Raji (cell line): ENCODE measurements around the gene TMEM250.

ENCODE experiments used
- POLR2A ChIP-seq: IDR thresholded peaks from 2 replicates; pipeline ENCODE4 v1.6.1; 2011; ENCODE audit warnings: low read depth, low read length, control low read depth; ENCODE audit not compliant: insufficient read depth

TMEM250 gene

DNA sequence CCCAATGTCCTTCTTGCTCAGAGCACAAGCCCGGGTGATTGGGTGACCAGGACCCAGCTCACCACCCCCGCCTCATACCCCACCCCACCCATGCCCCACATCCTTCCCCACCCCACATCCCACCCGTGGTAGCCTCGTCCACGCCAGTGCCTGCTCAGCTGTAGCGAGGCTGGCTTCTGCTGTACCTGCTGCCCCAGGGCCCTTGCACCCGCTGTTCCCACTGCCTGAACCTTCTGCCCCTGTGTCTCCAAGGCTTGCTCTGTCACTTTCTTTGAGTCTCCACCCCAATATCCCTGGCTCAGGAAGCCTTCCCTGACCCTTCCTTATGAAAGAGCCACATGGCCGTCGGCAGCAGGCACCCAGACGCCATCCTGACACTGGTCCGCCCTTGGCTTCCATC lies 20.5 kb downstream of the TMEM250 start:
- no peak for TF ChIP-seq POLR2A

DNA sequence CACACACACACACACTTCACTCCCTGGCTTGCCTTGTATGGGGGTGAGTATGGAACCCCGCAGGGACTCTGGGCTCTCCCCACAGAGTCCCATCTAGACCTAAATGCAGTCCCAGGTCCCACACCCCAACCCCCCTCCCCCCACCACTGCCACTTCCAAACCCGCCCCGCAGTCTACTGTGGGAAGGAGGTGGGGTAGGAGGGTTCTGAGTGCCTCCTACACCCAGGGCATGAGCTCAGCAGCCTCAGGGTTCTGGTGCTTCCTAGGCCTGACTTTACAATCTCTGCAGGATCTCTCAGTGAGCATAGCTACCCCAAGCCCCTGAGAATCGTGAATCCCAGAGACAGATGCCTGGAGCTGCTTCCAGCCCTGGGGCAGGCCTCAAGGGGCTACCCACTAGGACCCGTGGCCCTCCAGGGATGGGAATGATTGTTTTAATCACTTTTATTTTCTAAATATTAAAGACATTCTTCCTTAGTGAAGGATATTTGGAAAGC lies 22.1 kb downstream of the TMEM250 start:
- no peak for TF ChIP-seq POLR2A

DNA sequence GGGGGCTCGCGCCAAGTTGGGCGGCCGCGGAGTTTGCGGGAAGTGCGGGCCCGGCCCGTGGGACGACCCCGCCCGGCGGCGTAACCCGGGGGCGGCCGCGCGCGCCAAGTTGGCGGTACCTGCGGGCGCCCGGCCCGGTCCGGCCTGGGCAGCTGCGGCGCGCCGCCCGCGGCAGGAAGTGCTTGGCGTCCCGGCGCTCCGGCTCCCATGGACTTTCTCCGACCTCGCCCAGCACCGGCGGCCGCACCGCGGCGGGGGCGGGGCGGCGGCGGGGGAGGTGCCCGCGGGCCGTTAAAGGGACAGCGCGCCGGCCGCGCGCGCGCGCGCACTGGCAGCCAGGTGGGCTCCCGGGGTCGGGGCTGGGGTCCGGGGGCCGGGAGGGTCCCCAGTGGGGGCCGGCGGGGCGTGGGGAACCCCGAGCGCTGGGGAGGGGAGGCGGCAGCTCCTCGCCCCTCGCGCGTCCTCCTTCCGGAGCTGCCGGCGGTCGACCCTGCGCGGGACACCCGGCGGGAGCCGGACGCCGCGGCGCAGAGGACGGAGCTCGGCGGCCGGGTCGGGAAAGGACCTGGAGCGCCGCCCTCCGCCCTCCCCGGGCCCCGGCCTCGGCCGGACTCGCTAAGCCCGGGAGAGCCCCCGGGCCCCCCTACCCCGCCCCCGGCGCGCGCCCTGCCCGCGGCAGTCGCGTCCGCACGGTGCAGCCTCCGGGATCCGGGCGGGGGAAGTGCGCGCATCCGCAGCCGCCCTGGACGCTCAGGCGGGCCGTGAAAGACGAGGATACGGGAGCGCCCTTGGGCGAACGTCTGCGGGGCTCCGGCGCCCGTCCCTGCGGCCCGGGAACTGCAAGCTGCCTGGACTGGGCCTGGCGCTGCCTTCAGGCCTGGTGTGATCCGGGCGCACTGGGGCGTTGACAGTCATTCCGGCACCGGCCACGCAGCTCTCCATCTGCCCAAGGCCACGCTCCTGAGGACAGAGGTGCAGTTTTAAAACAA lies 23.3 kb downstream of the TMEM250 start, which contains the start of gene NACC2:
Gene NACC2, minus strand, starts transcription at position 220 of the 989 bp plus-strand sequence. CDS start 44,768 bp downstream, outside the sequence.
- no peak for TF ChIP-seq POLR2A

GRCh38 chr9:136093995-136094881 lies 24.4 kb downstream of the TMEM250 start:
- no peak for TF ChIP-seq POLR2A

GRCh38 chr9:136093346-136093986 lies 25.2 kb downstream of the TMEM250 start:
- TF ChIP-seq POLR2A, result no peak

DNA sequence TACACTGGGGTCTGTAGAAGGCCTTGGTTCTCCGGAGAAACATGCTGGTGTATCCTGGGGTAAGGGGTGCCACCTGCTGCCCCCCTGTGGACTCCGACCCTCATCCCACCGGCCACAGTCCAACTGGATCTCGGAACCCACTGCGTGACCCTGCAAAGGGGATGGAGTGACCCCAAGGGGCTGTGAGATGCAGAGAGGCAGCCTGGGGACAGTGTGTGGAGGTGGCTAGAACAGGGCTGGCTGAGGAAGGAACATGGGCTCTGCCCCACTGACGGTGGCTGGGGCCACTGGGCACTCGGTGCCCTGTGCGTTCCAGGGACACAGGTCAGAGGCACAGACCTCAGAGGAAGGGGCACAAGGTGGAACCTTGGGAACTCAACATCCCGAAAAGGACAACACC lies 25.9 kb downstream of the TMEM250 start:
- no peak for TF ChIP-seq POLR2A

GRCh38 chr9:136092353-136092650 lies 26.4 kb downstream of the TMEM250 start:
- no peak for TF ChIP-seq POLR2A

DNA sequence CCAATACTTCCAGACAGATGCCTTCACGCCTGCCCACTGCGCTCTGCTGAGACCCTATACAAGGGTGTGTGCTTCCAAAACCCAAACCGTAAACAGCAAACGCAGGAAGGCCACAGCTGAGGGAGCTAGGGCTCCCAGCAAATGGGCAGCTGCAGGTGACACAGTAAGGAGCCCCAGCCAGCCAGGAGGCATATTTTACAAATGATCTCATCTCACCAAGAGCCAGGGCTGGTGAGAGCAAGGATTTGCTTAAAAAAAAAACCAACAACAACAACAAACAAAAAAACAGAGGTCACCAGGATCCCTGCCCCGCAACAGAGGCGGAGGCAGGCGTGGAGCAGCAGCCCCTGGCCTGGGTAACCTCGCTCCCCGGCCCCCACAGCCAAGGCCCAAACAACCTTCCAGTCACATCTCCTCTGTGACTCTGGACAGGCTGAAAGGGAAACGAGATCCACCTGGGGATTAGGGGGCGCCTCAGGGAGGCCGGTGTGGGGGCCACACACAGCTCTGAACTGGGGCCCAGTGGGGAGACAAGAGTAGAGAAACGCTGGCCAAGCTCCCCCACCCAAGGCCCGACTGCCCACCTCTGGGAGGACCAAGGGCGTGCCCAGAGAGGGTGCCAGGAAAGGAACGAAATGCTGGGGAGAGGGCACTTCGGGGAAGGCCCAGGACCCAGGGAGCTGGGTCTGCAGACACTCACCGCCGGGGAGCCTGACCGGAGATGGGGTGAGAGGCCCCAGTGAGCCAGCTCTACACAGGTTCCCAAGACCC lies 26.9 kb downstream of the TMEM250 start:
- no peak for TF ChIP-seq POLR2A

DNA sequence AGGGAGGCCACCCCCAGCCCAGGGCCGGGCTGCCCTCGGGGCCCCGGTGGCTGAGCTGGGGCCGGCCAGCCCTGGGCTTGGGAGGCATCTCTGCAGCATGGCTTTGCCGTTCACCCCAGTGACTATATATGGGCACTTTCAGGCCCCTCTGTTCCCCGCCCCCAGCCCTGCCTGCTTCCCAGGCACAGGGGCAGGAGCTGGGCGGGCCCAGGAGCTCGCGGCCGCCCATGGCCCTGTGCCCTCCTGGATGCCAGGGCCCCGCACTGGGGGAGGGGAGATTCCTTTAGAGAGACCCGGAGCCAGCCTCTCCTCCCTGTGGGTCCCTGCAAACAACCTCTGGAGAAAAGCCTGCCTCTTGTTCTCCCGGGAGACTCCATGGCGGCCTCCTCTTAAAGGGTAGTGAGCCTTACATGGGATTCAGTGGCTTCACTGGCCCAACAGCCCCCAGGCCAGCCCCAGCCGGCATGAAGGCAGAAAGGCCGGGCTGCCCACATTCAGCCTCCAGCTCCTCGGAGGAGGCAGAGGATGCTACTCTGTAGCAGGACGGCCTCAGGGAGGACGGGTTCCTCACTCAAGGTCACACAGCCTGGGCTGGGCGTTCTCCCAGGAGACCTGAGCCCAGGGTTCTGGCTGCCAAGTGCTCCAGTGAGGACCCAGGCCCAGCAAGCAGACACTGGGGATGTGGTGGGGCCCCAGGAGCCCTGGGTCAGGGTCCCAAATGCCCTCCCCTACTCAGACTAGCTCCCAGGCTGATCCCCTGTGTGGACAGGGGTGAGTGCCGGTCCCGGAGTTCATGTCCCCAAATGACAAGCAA lies 27.7 kb downstream of the TMEM250 start:
- no peak for TF ChIP-seq POLR2A

GRCh38 chr9:136090056-136090735 lies 28.5 kb downstream of the TMEM250 start:
- no peak for TF ChIP-seq POLR2A

- TF ChIP-seq POLR2A, result no peak
Measured at GRCh38 chr9:136089697-136090045, 29.0 kb downstream of the TMEM250 start.

- TF ChIP-seq POLR2A, result no peak
Measured at GRCh38 chr9:136088939-136089696, 29.6 kb downstream of the TMEM250 start.
